CD14-positive monocyte (primary cell): ENCODE results near the gene NAA60. TPM values are rescaled to one million over a fixed set of nuclear protein-coding genes. Genes with fewer than 3 reads are reported as not detected.

Experiments
- DNase-seq, 3 donors: peaks; one replicate each; pipeline ENCODE4 v3.0.0-alpha.2; 2011 to 2022
- H2AFZ ChIP-seq: 2 replicates; pipeline ENCODE4 v1.6.0; 2012; ENCODE audit warnings: mild to moderate bottlenecking, low read depth, low read length, inconsistent platforms; ENCODE audit not compliant: insufficient read depth, poor library complexity, severe bottlenecking
- H3K27ac ChIP-seq, 2 donors: 1 replicate in 1 of 2; 2 replicates in 1 of 2; pipeline ENCODE4 v1.5.1; 2012 to 2013; ENCODE audit warnings: low read length in 2 of 2, control low read depth in 1 of 2, inconsistent platforms in 1 of 2, low read depth in 1 of 2, mild to moderate bottlenecking in 1 of 2
- H3K27me3 ChIP-seq, 2 donors: one replicate each; pipeline versions ENCODE4 v1.6.0 to v1.6.1; 2011 to 2013; ENCODE audit warnings: low read length in 2 of 2; ENCODE audit not compliant: control insufficient read depth in 2 of 2, insufficient read depth in 2 of 2
- H3K36me3 ChIP-seq, 2 donors: replicated peaks in 1 of 2; 1 replicate in 1 of 2; 2 replicates in 1 of 2; pipeline versions ENCODE4 v1.5.1 to v1.6.1; 2012 to 2013; ENCODE audit warnings: low read length in 2 of 2, control low read depth in 1 of 2, inconsistent platforms in 1 of 2, mild to moderate bottlenecking in 1 of 2; ENCODE audit not compliant: insufficient read depth in 2 of 2, control insufficient read depth in 1 of 2
- H3K4me1 ChIP-seq, 2 donors: 1 replicate in 1 of 2; 2 replicates in 1 of 2; pipeline versions ENCODE4 v1.5.1 to v1.6.1; 2012 to 2013; ENCODE audit warnings: low read length in 2 of 2, control low read depth in 1 of 2, inconsistent platforms in 1 of 2, mild to moderate bottlenecking in 1 of 2, moderate library complexity in 1 of 2; ENCODE audit not compliant: insufficient read depth in 2 of 2, control insufficient read depth in 1 of 2
- H3K4me2 ChIP-seq: replicated peaks from 2 replicates; pipeline ENCODE3; 2012; ENCODE audit warnings: low read length, moderate library complexity, mild to moderate bottlenecking; ENCODE audit not compliant: poor library complexity, severe bottlenecking; ENCODE audit errors: extremely low read depth
- H3K4me3 ChIP-seq, 3 experiments: fragments of 200-600 bp in 1 of 3; sonication (generic) in 1 of 3; replicated peaks in 1 of 3; 1 replicate in 2 of 3; 2 replicates in 1 of 3; pipeline ENCODE4 v1.5.1; 2011 to 2013; ENCODE audit warnings: low read length in 3 of 3, mild to moderate bottlenecking in 3 of 3, control low read depth in 2 of 3, low read depth in 2 of 3, inconsistent platforms in 1 of 3, moderate library complexity in 1 of 3
- H3K79me2 ChIP-seq: 2 replicates; pipeline ENCODE4 v1.6.0; 2012; ENCODE audit warnings: mild to moderate bottlenecking, control low read depth, inconsistent platforms, low read length, moderate library complexity; ENCODE audit not compliant: insufficient read depth
- H3K9ac ChIP-seq: 2 replicates; pipeline ENCODE4 v1.6.0; 2017; ENCODE audit warnings: low read length, mild to moderate bottlenecking; ENCODE audit not compliant: insufficient read depth, poor library complexity, severe bottlenecking
- H3K9me3 ChIP-seq, 2 donors: replicated peaks in 1 of 2; 1 replicate in 1 of 2; 2 replicates in 1 of 2; pipeline versions ENCODE4 v1.5.1 to v1.6.1; 2012 to 2013; ENCODE audit warnings: low read length in 2 of 2, control low read depth in 1 of 2; ENCODE audit not compliant: control insufficient read depth in 1 of 2, insufficient read depth in 1 of 2
- H4K20me1 ChIP-seq: 2 replicates; pipeline ENCODE4 v1.6.0; 2012; ENCODE audit warnings: mild to moderate bottlenecking, low read length, control low read depth, moderate library complexity; ENCODE audit not compliant: insufficient read depth
- H3K27ac Mint-ChIP-seq, 7 donors: one replicate each; pipeline ENCODE4 v1.8.0; 2020; ENCODE audit warnings: mild to moderate bottlenecking in 7 of 7, mixed read lengths in 7 of 7, moderate library complexity in 6 of 7, inconsistent platforms in 2 of 7
- H3K27me3 Mint-ChIP-seq, 3 donors: one replicate each; pipeline ENCODE4 v1.8.0; 2021 to 2022; ENCODE audit warnings: low read depth in 3 of 3, mild to moderate bottlenecking in 3 of 3, mixed read lengths in 3 of 3, moderate library complexity in 3 of 3, inconsistent platforms in 1 of 3
- H3K36me3 Mint-ChIP-seq, 2 donors: one replicate each; pipeline ENCODE4 v1.8.0; 2020; ENCODE audit warnings: mixed read lengths in 2 of 2, inconsistent platforms in 1 of 2, mild to moderate bottlenecking in 1 of 2
- H3K4me1 Mint-ChIP-seq: one replicate; pipeline ENCODE4 v1.8.0; 2020; ENCODE audit warnings: mild to moderate bottlenecking, mixed read lengths
- H3K4me3 Mint-ChIP-seq, 2 donors: one replicate each; pipeline ENCODE4 v1.8.0; 2020; ENCODE audit warnings: mild to moderate bottlenecking in 2 of 2, mixed read lengths in 2 of 2, moderate library complexity in 1 of 2
- H3K9me3 Mint-ChIP-seq, 7 donors: one replicate each; pipeline ENCODE4 v1.8.0; 2020 to 2022; ENCODE audit warnings: mixed read lengths in 7 of 7, mild to moderate bottlenecking in 6 of 7, moderate library complexity in 6 of 7, inconsistent platforms in 2 of 7
- WGBS: methylation state at CpG from one replicate; pipeline ENCODE4 v1.1.5; 2013; ENCODE audit warnings: missing lambda C conversion rate; ENCODE audit not compliant: insufficient coverage; 5-methylcytosine and 5-hydroxymethylcytosine counted together
- intact Hi-C, 2 donors: fragments of 100-400 bp; cut with micrococcal nuclease; formaldehyde crosslinking; loops; one replicate each; pipeline versions ENCODE4 v1.15.0 to v1.15.1; 2023
- polyA plus RNA-seq, 3 donors: library from polyadenylated mRNA; depleted of rRNA in 1 of 3; unstranded in 2 of 3; stranded (reverse) in 1 of 3; fragments of 300-500 nt in 2 of 3; fragments of >200 nt in 1 of 3; fragmentation: Illumina TruSeq in 2 of 3; gene quantifications; 1 replicate in 2 of 3; 2 replicates in 1 of 3; pipeline ENCODE4 v1.2.3, GENCODE V29; 2012 to 2021
- TF ChIP-seq, protein P1 (sequence below): fragments of 200-600 bp; IDR thresholded peaks from one replicate; pipeline ENCODE4 v1.8.0; 2022; ENCODE audit warnings: antibody characterized with exemption, mild to moderate bottlenecking

The NAA60 gene
- polyA plus RNA-seq, 3 donors = 19.5 to 48.8 (median 29.7) TPM

DNA sequence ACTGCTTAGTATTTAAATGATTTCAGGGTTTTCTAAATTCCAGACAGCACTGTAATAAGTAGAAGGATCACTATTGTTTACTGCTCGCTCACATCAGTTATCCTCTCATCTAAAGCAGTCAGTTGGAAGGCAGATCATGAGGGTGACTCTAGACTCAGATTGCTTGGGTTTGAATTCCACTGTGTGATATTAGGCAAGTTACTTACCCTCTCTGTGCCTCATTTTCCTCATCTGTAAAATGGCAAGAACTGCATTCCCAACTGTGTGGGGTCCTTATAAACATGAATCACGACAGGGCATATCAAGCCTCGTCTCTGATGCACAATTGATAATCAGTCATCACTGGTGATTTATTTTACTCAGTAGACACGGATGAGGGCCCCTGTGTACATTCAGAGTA, 72.4 kb downstream of the NAA60 start:
- no peaks in the 10 kb centered on the region for H3K4me1 ChIP-seq
- Mint-ChIP-seq H3K4me3 (no peak overlapping the region), H3K27ac (no peak overlapping the region), H3K9me3 (peaks cover 0 to 2% (median 0%) of the 10 kb centered on the region in 7 donors), H3K27me3 (no peaks in the 10 kb centered on the region), H3K4me1 (no peaks in the 10 kb centered on the region), H3K36me3 (peaks cover 25 to 33% of the 10 kb centered on the region in 2 donors)
- H3K9ac ChIP-seq = no peak overlapping the region
- H3K27ac ChIP-seq = no peak overlapping the region
- H3K79me2 ChIP-seq = no peaks in the 10 kb centered on the region
- no peak overlapping the region for H3K4me3 ChIP-seq
- TF ChIP-seq, protein P1, sequence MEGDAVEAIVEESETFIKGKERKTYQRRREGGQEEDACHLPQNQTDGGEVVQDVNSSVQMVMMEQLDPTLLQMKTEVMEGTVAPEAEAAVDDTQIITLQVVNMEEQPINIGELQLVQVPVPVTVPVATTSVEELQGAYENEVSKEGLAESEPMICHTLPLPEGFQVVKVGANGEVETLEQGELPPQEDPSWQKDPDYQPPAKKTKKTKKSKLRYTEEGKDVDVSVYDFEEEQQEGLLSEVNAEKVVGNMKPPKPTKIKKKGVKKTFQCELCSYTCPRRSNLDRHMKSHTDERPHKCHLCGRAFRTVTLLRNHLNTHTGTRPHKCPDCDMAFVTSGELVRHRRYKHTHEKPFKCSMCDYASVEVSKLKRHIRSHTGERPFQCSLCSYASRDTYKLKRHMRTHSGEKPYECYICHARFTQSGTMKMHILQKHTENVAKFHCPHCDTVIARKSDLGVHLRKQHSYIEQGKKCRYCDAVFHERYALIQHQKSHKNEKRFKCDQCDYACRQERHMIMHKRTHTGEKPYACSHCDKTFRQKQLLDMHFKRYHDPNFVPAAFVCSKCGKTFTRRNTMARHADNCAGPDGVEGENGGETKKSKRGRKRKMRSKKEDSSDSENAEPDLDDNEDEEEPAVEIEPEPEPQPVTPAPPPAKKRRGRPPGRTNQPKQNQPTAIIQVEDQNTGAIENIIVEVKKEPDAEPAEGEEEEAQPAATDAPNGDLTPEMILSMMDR = no peak
- no peaks in the 10 kb centered on the region for H3K27me3 ChIP-seq
- H3K36me3 ChIP-seq = peaks cover 0 to 14% of the 10 kb centered on the region in 2 donors
- intact Hi-C loops = no loop called here
- 100% methylated on average over 2 of the region's 4 CpGs for WGBS
- DNase-seq = no peak
- no peaks in the 10 kb centered on the region for H3K9me3 ChIP-seq
- no peaks in the 10 kb centered on the region for H4K20me1 ChIP-seq
- H2AFZ ChIP-seq = no peak overlapping the region
- H3K4me2 ChIP-seq = no peak overlapping the region

DNA sequence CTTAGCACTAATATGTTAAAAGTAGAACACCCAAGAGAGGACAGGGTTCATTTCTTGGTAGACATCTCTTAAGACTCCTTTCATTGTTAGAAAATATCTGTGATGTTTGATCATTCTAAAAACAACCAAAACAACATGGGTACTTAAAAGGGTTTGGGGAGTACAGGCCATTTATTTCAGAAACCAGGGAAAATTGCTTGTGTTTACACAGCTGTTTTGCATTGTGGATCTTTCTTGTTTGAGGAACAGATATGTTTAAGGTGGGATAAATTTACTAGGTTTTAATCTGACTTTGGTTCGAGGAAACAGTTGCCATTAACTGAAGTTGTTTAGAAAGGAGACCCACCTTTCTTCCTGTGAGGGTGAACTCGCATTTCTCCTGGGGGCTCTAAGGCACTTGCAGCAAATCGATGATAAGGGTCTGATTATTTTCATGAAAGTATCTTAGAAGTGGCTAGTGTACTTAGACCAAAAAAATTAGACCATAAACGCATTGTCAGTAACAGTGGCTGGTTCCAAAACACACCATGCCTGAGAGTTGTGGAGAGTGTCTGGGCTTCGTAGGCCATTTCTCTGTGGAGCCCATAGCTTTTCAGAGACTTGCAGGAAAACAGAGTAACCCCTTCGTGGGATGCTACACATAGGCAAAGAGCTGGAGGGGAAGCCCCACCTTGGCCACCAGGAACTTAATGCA, 75.0 kb downstream of the NAA60 start:
- Mint-ChIP-seq H3K27ac (no peak overlapping the region), H3K36me3 (peaks cover 27 to 34% of the 10 kb centered on the region in 2 donors), H3K9me3 (no peaks in the 10 kb centered on the region), H3K27me3 (no peaks in the 10 kb centered on the region), H3K4me1 (no peaks in the 10 kb centered on the region), H3K4me3 (no peak overlapping the region)
- no peak for DNase-seq
- H3K4me2 ChIP-seq = no peak overlapping the region
- no peak overlapping the region for H3K4me3 ChIP-seq
- no peak overlapping the region for H2AFZ ChIP-seq
- TF ChIP-seq, protein P1 = no peak
- no peaks in the 10 kb centered on the region for H3K79me2 ChIP-seq
- H3K27ac ChIP-seq = no peak overlapping the region
- no peak overlapping the region for H3K9ac ChIP-seq
- intact Hi-C loops = no loop called here
- no peaks in the 10 kb centered on the region for H3K9me3 ChIP-seq
- WGBS = 96% methylated on average over 4 of the region's 6 CpGs
- no peaks in the 10 kb centered on the region for H4K20me1 ChIP-seq
- H3K36me3 ChIP-seq = peaks cover 4 to 21% of the 10 kb centered on the region in 2 donors
- H3K27me3 ChIP-seq = no peaks in the 10 kb centered on the region
- H3K4me1 ChIP-seq = no peaks in the 10 kb centered on the region
